G401.6 (cell line): ENCODE data around the gene PROS1.

Experiments
- FAIRE-seq: peaks from 2 replicates; lab custom pipeline; 2012; peaks lifted over from hg19 to GRCh38; lab: Jason Lieb, UNC

PROS1 gene

DNA sequence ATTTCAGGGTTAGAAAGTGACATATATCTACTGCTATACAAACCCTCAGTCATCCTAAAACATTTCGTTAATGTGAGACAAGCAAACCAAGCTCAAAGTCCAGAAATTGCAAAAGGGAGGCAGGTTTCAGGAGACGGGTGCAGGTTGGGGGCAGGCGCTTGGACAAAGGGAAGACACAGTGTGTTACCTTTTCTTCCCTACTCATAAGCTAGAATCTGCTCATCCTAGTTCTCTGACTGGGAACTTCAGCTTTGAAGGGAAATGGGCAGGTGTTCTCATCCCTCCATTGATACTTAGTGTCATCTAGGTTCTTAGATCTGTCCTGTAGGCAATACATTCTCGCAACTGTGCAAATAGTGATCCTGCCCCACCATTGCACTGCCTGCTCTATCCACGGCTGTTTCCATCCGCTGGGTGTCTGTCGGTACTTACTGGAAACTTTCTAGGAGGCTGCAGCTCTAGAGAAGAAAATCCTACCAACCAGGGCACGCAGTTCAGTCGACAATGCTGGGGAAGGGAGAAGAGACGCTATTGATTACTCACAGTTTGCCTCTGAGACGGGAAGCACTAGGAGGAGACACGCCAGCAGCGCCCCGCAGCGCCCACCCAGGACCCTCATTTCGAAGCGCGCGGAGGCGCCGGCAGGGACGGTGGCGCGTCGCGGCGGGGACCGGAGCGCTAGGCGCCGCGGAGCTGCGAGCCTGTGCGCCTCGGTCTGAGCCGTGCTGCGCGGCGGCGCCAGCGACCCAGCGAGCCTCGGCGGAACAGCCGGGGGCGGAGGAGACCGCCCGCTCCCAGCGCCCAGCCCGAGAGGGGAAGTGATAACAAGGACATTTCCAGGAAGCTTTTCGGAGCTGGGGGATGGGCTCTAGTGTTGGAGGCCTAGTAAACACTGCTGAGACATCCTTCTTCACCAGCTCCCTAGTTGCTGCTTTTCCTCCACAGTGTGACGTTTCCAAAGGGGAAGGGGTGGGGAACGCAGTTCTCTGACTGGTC lies at the start of gene PROS1:
PROS1 (minus strand) TSS at position 766 of the 996 bp plus-strand sequence; CDS start at position 619, 147 bp downstream.
- no peak for FAIRE-seq

GRCh38 chr3:94020293-94020692 lies 46.6 kb upstream of the PROS1 start:
- FAIRE-seq, result no peak

DNA sequence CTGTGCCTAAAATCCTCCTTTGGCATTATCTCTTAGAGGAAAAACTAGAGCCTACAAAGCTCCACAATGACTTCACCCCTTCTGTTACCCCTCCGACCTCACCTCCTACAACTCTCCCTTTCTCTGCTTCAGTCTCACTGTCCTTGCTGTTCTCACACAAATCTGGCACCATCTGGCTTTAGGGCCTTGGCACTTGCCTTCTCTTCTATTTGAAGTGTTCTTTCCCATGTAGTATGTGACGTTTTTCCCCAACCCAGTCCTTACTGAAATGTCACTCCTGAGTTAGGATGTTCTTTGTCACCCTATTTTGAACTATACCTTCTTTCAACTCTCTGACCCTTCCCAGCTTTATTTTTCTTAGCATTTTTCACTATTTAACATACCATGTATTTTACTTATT lies 46.0 kb upstream of the PROS1 start:
- FAIRE-seq, result no peak

DNA sequence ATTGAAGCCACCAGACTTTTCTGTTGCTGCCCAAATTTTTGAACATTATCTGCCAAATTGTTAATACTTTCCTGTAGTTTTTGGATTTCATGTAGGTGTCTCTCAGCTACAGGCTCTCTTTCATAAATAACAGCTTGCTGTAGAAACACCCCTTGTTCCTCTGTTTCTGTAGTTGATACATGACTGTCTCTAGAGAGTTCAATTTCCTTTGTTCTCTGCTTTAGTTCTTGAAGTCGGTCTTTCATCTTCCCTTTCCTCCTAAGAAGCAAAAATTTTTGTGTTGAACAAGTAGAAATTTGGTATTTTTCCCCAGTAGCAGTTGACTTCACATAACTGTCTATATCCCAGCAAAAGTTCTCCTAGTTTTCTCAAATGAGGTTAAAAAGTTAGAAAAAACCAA lies 41.3 kb upstream of the PROS1 start:
- FAIRE-seq, result no peak

DNA sequence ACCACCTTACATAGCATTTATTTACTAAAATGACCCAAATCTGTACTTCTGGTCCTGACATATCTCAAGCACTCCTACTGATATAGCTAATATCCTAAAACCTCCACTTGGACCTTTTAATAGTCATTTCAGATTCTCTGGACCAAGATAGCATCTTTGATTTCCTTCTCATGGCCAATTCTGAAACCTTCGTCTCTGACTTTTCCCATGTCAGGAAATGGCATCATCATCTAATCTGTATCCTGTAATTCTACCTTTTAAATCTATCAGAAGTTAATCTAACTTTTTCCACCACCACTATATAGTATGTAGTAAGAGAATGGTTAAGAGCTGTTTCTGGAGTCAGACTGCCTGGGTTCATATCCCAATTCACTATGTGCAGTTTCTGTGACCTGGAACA lies 38.5 kb upstream of the PROS1 start:
- FAIRE-seq, result no peak

- no peak for FAIRE-seq
Observed at GRCh38 chr3:94011233-94011711, 37.6 kb upstream of the PROS1 start.

- FAIRE-seq, result no peak
Observed at GRCh38 chr3:94009608-94010007, 35.9 kb upstream of the PROS1 start.

GRCh38 chr3:94008253-94008652 lies 34.6 kb upstream of the PROS1 start:
- FAIRE-seq, result no peak

GRCh38 chr3:94004301-94004910 lies 30.7 kb upstream of the PROS1 start:
- peak; percentile 97 for FAIRE-seq

DNA sequence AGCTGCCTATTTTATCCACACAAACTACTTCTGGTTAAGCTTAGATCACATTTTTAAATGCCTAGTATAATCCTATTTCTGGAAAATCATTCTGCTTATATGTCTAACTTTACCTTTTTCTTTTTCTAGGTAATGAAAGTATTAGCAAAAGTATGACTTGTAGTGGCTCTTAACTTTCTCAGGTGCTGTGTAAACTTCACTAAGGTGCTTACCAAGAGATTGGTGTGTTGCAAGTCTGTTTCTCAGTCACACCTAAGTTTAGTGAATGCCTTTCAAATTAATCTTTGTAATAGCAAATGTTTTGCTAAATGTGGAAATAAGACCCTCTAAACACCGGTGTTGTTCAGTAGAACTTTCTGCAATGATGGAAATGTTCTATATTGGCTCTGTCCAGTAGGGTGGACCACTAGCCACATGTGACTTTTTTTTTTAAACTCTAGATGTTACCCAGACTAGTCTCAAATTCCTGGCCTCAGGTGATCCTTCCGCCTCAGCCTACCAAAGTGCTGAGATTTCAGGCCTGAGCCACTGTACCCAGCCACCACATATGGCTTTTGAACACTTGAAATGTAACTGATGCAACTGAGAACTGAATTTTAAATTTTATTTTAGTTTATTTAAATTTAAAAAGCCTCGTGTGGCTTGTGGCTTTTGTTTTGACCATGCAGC lies 28.3 kb upstream of the PROS1 start:
- FAIRE-seq, result no peak

DNA sequence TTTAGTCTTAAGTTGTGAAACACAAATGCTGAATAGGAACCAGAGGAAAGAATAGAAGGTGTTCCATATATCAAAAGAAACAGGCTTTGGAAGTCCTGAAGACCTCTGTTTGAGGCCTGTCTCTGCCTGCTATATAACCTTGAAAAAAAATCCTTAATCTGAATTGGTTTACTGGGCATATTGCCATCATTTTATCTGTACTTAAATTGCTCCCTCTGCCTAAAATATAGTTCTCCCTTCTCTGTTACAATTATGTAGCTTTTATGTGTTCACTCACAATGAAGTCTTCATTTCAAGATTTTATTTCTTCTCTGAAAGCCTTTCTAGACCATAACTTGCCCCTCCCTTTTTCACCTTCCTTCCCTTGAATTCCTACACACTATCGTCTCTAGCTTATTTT lies 27.5 kb upstream of the PROS1 start:
- FAIRE-seq, result no peak

- no peak for FAIRE-seq
Observed at GRCh38 chr3:93994056-93994455, 20.4 kb upstream of the PROS1 start.

DNA sequence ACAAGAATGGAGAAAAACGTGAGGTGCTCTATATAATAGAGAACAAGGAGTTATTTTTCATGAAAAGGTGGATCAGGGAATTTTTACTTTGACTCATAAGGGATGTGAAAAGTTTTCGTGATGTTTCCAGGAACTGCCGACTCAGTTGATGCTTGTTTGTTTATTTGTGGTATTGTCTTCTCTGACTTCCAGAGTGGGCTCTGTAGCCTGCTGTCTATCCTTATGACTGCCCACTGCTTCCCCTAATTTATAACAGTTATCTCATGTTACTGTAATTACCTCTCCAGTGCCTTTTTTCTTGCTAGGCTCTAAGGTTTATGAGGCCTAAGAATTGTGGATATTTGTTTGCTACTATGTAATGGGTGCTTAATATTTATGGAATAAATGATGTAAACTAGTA lies 18.5 kb upstream of the PROS1 start:
- no peak for FAIRE-seq

DNA sequence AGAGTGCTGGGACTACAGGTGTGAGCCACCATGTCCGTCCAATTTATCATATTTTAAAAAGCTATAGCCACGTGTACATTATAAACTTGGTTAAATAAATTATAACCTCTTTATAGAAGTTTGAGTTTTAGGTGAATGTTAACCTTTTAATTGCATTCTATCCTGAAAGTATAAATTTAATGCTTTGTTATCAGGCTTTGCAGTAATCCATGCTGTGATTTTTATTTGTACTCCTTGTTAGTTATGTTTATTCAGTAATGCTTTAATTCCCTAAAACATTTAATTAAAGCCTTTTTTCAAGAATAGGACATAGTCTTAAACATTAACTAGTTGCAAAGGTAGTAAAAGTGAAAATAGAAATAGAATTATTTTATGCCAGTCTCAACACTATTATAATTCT lies 17.9 kb upstream of the PROS1 start:
- FAIRE-seq, result no peak

GRCh38 chr3:93989241-93989640 lies 15.5 kb upstream of the PROS1 start:
- no peak for FAIRE-seq

DNA sequence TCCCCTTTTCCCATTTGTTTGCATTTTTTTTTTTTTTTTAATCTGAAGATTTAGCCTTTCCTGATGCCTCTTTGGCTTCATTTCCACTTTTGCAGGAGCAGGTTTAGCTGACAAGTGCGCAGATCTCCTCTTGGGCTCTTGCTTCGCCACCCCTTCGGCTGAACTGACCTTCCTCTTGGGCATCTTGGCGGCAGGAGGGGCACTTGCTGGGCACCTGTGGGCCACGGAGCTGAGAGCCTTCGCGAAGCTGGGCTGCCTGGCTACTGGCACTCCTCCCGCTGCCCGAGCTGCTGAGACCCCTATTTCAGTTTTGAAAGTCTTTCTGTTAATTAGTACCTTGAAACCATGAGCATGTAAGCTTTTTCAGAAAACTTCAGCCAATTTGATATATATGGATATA lies 15.1 kb upstream of the PROS1 start:
- FAIRE-seq, result no peak

DNA sequence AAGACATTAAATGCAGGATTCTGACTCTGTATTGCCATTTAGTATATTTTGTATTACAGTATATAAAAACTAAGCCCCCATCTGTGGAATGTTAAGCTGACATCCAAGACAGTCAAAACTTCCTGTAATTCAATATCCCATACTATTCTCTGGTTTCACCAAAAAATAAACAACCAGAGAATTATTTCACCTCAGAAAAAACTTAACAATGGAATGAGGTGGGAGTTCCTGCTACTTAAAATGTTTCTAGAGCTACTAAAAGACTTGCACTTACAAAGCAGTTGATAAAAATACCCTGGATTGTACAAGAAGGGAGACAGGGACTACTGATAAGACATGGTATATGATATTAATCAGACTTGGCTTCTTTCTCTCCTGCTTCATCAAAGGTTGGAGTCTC lies 14.6 kb upstream of the PROS1 start:
- FAIRE-seq, result no peak

GRCh38 chr3:93984618-93985017 lies 10.9 kb upstream of the PROS1 start:
- no peak for FAIRE-seq

DNA sequence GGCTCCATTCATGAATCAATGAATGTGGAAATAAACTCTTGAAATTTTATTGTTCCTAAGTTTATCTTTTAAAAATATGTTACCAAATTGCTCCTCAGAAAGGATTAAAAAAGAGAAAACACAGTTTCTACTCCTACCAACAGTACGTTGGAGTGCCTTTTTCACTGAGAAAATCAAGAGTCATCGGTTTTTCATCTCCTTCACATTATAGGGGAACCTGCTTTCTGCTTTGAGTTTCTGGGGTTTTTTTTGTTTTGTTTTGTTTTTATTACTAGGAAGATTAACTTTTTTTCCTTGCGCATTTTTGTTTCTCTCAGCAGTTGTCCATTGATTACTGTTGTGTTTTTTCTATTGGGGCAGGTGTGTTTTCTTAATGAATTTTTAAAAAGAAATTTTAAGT lies 9.7 kb upstream of the PROS1 start:
- FAIRE-seq, result no peak

GRCh38 chr3:93981649-93982048 lies 8.0 kb upstream of the PROS1 start:
- no peak for FAIRE-seq

- peak; percentile 99 for FAIRE-seq
Observed at GRCh38 chr3:93979850-93980676, 6.4 kb upstream of the PROS1 start, which contains the start of gene ARL13B. ARL13B (plus strand) TSS chr3:93980155; CDS start chr3:93980424, 269 bp downstream.

DNA sequence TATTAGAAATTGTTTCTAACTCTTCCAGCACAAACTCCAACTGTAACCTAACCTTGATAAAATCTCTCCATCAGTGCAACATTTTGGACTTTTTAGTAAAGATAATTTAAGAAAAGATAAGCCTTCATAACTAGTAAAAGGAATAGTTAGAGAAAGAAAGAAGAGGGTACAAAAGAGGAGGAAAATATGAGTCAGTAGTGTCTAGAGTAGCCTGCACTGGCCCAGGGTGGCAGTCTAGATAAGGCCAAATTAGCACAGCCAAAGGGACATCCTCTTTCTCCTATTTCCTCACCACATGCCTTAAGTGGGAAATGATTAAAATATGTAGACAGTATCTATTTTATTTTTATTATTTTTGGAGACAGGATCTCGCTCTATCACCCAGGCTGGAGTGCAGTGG lies 3.7 kb downstream of the PROS1 start:
- no peak for FAIRE-seq
